ENCODE data around the gene MZT2A.
"Not testable (repeated sequence)": the region's sequence is repeated elsewhere in the genome, so short reads cannot be mapped to it uniquely, and the experiment has no call there.

MZT2A gene

GRCh38 chr2:131445896-131446295 is 46.3 kb downstream of the MZT2A start:
- no peak for DNase-seq

- not testable (repeated sequence) for DNase-seq
Observed at GRCh38 chr2:131445515-131445797, 46.7 kb downstream of the MZT2A start.

- not testable (repeated sequence) for DNase-seq
Observed at GRCh38 chr2:131444736-131445514, 47.3 kb downstream of the MZT2A start.

- DNase-seq, result not testable (repeated sequence)
Observed at GRCh38 chr2:131440742-131441468, 51.3 kb downstream of the MZT2A start.

Data from DMS153 (cell line).